HG02610 (cell line): ENCODE data around the gene MCCD1.

ENCODE experiments used
- ATAC-seq: cut with Tn5 transposase; IDR thresholded peaks from one replicate; pipeline ENCODE4 v1.9.1; 2021; ENCODE audit warnings: mild to moderate bottlenecking, moderate library complexity; ENCODE audit not compliant: unreplicated experiment

The MCCD1 gene

DNA sequence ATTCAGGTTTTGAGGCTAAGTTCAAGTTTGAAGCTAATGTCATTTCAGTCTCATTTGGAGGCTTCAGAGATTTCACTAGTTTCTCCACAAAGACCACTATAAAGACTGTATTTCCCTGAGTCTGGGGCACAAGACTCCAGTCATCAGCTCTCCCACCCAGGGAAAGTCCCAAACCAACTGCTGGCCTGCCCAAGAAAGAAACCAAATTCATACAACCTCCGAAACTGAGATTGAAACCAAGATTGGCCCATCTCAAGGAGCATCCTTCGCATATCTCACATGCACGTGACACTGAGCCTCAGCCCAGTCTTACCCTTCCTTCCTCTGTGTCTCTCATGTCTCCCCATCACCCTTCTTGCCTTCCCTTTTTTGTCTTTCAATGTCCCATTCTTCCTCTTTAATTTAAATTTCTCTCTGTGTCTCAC lies 39.8 kb downstream of the MCCD1 start:
- peak; percentile 69 for ATAC-seq

- no peak for ATAC-seq
These were observed 41.2 kb downstream of the MCCD1 start for GRCh38 chr6:31569861-31570536.

GRCh38 chr6:31572041-31572911 lies 43.5 kb downstream of the MCCD1 start, which contains the start of gene LTA:
Gene LTA, plus strand, starts transcription at chr6:31572289. Its CDS starts 454 bp downstream, at chr6:31572743.
- no peak for ATAC-seq

- no peak for ATAC-seq
These were observed 44.7 kb downstream of the MCCD1 start for GRCh38 chr6:31573239-31574105.

DNA sequence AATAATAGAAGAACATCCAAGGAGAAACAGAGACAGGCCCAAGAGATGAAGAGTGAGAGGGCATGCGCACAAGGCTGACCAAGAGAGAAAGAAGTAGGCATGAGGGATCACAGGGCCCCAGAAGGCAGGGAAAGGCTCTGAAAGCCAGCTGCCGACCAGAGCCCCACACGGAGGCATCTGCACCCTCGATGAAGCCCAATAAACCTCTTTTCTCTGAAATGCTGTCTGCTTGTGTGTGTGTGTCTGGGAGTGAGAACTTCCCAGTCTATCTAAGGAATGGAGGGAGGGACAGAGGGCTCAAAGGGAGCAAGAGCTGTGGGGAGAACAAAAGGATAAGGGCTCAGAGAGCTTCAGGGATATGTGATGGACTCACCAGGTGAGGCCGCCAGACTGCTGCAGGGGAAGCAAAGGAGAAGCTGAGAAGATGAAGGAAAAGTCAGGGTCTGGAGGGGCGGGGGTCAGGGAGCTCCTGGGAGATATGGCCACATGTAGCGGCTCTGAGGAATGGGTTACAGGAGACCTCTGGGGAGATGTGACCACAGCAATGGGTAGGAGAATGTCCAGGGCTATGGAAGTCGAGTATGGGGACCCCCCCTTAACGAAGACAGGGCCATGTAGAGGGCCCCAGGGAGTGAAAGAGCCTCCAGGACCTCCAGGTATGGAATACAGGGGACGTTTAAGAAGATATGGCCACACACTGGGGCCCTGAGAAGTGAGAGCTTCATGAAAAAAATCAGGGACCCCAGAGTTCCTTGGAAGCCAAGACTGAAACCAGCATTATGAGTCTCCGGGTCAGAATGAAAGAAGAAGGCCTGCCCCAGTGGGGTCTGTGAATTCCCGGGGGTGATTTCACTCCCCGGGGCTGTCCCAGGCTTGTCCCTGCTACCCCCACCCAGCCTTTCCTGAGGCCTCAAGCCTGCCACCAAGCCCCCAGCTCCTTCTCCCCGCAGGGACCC lies 45.6 kb downstream of the MCCD1 start:
- no peak for ATAC-seq

GRCh38 chr6:31575335-31575901 lies 46.7 kb downstream of the MCCD1 start, which contains the start of gene TNF:
Gene TNF, plus strand, starts transcription at chr6:31575565. Its CDS starts 177 bp downstream, at chr6:31575742.
- no peak for ATAC-seq

GRCh38 chr6:31575952-31576685 lies 47.4 kb downstream of the MCCD1 start:
- no peak for ATAC-seq

DNA sequence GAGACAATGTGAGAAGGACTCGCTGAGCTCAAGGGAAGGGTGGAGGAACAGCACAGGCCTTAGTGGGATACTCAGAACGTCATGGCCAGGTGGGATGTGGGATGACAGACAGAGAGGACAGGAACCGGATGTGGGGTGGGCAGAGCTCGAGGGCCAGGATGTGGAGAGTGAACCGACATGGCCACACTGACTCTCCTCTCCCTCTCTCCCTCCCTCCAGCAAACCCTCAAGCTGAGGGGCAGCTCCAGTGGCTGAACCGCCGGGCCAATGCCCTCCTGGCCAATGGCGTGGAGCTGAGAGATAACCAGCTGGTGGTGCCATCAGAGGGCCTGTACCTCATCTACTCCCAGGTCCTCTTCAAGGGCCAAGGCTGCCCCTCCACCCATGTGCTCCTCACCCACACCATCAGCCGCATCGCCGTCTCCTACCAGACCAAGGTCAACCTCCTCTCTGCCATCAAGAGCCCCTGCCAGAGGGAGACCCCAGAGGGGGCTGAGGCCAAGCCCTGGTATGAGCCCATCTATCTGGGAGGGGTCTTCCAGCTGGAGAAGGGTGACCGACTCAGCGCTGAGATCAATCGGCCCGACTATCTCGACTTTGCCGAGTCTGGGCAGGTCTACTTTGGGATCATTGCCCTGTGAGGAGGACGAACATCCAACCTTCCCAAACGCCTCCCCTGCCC lies 48.3 kb downstream of the MCCD1 start:
- ATAC-seq = no peak

GRCh38 chr6:31577579-31577966 lies 48.8 kb downstream of the MCCD1 start:
- no peak for ATAC-seq

GRCh38 chr6:31578184-31579118 lies 49.7 kb downstream of the MCCD1 start:
- ATAC-seq = no peak

- ATAC-seq = no peak
These were observed 50.4 kb downstream of the MCCD1 start for GRCh38 chr6:31579119-31579505.
